Endothelial cell of umbilical vein (primary cell): ENCODE measurements around the gene EFNA5. TPM values are rescaled to one million over a fixed set of nuclear protein-coding genes. Genes with fewer than 3 reads are reported as not detected.

Experiments
- BruUV-seq: library from RNA; stranded (reverse); fragments of 400-500 nt; replicated peaks from 2 replicates; lab custom pipeline; 2021; lab: Mats Ljungman, UMichigan
- CTCF ChIA-PET: fragments of 300-600, 350-600 bp; sonication (Branson Sonifier 250); formaldehyde crosslinking; loops from one replicate; lab custom pipeline; 2021; ENCODE audit warnings: antibody characterized with exemption, inconsistent platforms; lab: Charles Lee
- POLR2A ChIA-PET: fragments of 300-600, 350-600 bp; sonication (Branson Sonifier 250); formaldehyde crosslinking; loops from one replicate; lab custom pipeline; 2021; ENCODE audit warnings: antibody characterized with exemption, inconsistent platforms; lab: Charles Lee
- DNase-seq: peaks from one replicate; pipeline ENCODE4 v3.0.0-alpha.2; 2011; ENCODE audit warnings: low read depth, low spot score
- FAIRE-seq: peaks from 2 replicates; lab custom pipeline; 2011; peaks lifted over from hg19 to GRCh38; lab: Jason Lieb, UNC
- H2AFZ ChIP-seq: 2 replicates; pipeline ENCODE4 v1.6.0; 2012; ENCODE audit warnings: low read depth, low read length, control low read depth, inconsistent platforms
- H3K27ac ChIP-seq: 2 replicates; pipeline ENCODE4 v1.5.1; 2011; ENCODE audit warnings: low read depth, mild to moderate bottlenecking, control low read depth, low read length, moderate library complexity; ENCODE audit not compliant: insufficient read depth
- H3K27me3 ChIP-seq, 2 experiments: 2 replicates each; pipeline versions ENCODE4 v1.6.0 to v1.6.1; 2011; ENCODE audit warnings: low read length in 2 of 2, mixed read lengths in 1 of 2; ENCODE audit not compliant: control insufficient read depth in 2 of 2, insufficient read depth in 2 of 2
- H3K36me3 ChIP-seq, 2 experiments: 2 replicates in 1 of 2; 3 replicates in 1 of 2; pipeline ENCODE4 v1.5.1; 2011; ENCODE audit warnings: low read length in 2 of 2, mild to moderate bottlenecking in 1 of 2, moderate library complexity in 1 of 2; ENCODE audit not compliant: control insufficient read depth in 2 of 2, insufficient read depth in 2 of 2; ENCODE audit errors: extremely low read depth in 1 of 2
- H3K4me1 ChIP-seq: 3 replicates; pipeline ENCODE4 v1.5.1; 2011; ENCODE audit warnings: mild to moderate bottlenecking, low read length; ENCODE audit not compliant: control insufficient read depth, insufficient read depth; ENCODE audit errors: extremely low read depth
- H3K4me2 ChIP-seq: 2 replicates; pipeline ENCODE4 v1.6.1; 2011; ENCODE audit warnings: low read length, control low read depth, mixed read lengths; ENCODE audit not compliant: insufficient read depth
- H3K4me3 ChIP-seq, 3 experiments: fragments of 200-600 bp in 1 of 3; sonication (generic), shearing (Covaris generic) in 1 of 3; replicated peaks in 1 of 3; 2 replicates each; pipeline ENCODE4 v1.5.1; 2011 to 2016; ENCODE audit warnings: control low read depth in 3 of 3, low read length in 3 of 3, mild to moderate bottlenecking in 2 of 3, inconsistent platforms in 1 of 3, low read depth in 1 of 3, moderate library complexity in 1 of 3; ENCODE audit not compliant: insufficient read depth in 1 of 3
- H3K79me2 ChIP-seq: 2 replicates; pipeline ENCODE4 v1.6.0; 2012; ENCODE audit warnings: low read length, inconsistent platforms; ENCODE audit not compliant: control insufficient read depth, insufficient read depth
- H3K9ac ChIP-seq: replicated peaks from 2 replicates; pipeline ENCODE3; 2011; ENCODE audit warnings: low read length, control low read depth; ENCODE audit not compliant: insufficient read depth; ENCODE audit errors: extremely low read depth
- H3K9me1 ChIP-seq: replicated peaks from 3 replicates; pipeline ENCODE4 v1.6.0; 2011; ENCODE audit warnings: mild to moderate bottlenecking, low read length; ENCODE audit not compliant: control insufficient read depth, insufficient read depth; ENCODE audit errors: extremely low read depth
- H3K9me3 ChIP-seq: replicated peaks from 2 replicates; pipeline ENCODE4 v1.5.1; 2012; ENCODE audit warnings: low read length, inconsistent platforms; ENCODE audit not compliant: control insufficient read depth, insufficient read depth
- H4K20me1 ChIP-seq: replicated peaks from 2 replicates; pipeline ENCODE3; 2011; ENCODE audit warnings: mild to moderate bottlenecking, low read length; ENCODE audit not compliant: control insufficient read depth, insufficient read depth; ENCODE audit errors: extremely low read depth
- FOS ChIP-seq: IDR thresholded peaks from 2 replicates; pipeline ENCODE4 v1.6.1; 2011; ENCODE audit warnings: mild to moderate bottlenecking, low read length, moderate library complexity, borderline replicate concordance; ENCODE audit not compliant: insufficient read depth
- POLR2AphosphoS5 ChIP-seq: IDR thresholded peaks from 2 replicates; pipeline ENCODE4 v1.6.1; 2012; ENCODE audit warnings: low read depth, mild to moderate bottlenecking, control low read depth, low read length, moderate library complexity; ENCODE audit not compliant: insufficient read depth
- dilution Hi-C: fragments of 300-500 bp; cut with MboI; formaldehyde crosslinking; loops from one replicate; pipeline ENCODE4 v1.15.0; 2019; ENCODE audit warnings: low sequenced_read_pairs; ENCODE audit not compliant: extremely low pct_ligation_motif_present
- intact Hi-C: fragments of 100-400 bp; cut with micrococcal nuclease; formaldehyde crosslinking; loops from one replicate; pipeline ENCODE4 v1.10.0; 2022
- polyA plus RNA-seq, 4 experiments: library from polyadenylated mRNA; depleted of rRNA in 3 of 4; stranded (reverse) in 3 of 4; unstranded in 1 of 4; fragments of >200 nt; gene quantifications; 2 replicates each; pipeline versions ENCODE4 v1.2.1 to v1.2.3, GENCODE V29; 2011 to 2012; ENCODE audit warnings: missing spikeins in 1 of 4
- total RNA-seq: library from RNA; stranded (reverse); gene quantifications from 2 replicates; pipeline ENCODE4 v1.2.3, GENCODE V29; 2021
- TF ChIP-seq, protein P1 (sequence below): IDR thresholded peaks from 2 replicates; pipeline ENCODE4 v1.6.1; 2011; ENCODE audit not compliant: insufficient read depth, insufficient read length
- TF ChIP-seq, protein P2 (sequence below), 2 donors: IDR thresholded peaks; 1 replicate in 1 of 2; 2 replicates in 1 of 2; pipeline ENCODE4 v1.5.1; 2011; ENCODE audit warnings: low read length in 2 of 2, mild to moderate bottlenecking in 2 of 2, moderate library complexity in 2 of 2, control low read depth in 1 of 2, inconsistent platforms in 1 of 2, low read depth in 1 of 2; ENCODE audit not compliant: insufficient read depth in 1 of 2; ENCODE audit errors: extremely low read depth in 1 of 2

Gene EFNA5
- total and polyA plus RNA-seq, 2 donors (not counting 3 experiments of a cell fraction or from before 2014, with no cell fraction given): 13.6 to 22.1 TPM

DNA sequence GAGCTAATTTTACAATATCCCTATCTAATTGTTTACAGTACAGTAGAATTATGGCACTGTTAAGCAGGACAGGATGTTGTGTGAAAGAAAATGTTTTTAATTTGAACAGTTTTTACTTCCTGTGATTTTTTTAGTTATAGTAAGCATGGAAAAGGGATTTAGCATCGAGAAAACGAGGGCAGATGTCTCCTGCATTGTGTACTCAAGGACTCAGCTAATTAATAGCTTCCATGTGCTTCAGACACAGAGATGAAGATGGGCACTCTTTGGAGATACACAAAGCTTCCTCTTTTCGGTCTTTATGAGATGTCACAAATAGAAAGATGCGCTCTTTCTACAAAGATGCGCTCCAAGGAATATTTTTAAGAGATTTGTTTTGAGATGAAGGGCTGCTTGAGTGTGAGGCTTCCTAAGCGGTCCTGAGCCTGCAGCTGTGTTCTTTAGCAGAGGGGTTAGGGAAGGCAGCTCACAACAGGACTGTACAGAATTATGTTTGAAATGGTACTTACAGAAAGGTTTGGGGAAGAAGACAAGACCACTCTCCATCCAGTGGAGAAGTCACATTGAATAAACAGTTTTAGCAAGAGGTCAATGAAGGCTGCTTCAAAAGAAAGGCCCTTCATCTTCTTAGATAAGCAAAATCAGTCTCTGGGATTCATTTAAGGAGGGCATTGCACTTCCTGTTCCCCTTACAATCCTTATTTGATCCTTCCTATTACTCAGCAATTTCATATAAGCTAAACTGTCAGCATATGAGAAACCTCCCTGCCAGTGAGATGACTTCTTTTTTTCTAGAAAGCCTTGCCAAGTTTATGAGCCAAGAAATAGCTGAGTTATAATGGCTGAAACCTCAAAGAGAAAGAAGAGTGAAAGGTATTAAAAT, 311.5 kb downstream of the EFNA5 start:
- no peak overlapping the region for H3K27ac ChIP-seq
- CTCF ChIA-PET: interaction anchor here (1.1 to 3.7 kb wide), 9 partner anchors 18 to 1242 kb away, joined by 3 to 13 read pairs (median 5); no protein-coding TSS in a partner anchor
- peak; percentile 41 for DNase-seq
- H2AFZ ChIP-seq: peak overlapping the region; percentile 34
- no TSS peak for BruUV-seq
- no peaks in the 10 kb centered on the region for H3K9me1 ChIP-seq
- no peak overlapping the region for H3K9ac ChIP-seq
- POLR2A ChIA-PET: no interaction called here
- no peaks in the 10 kb centered on the region for H3K9me3 ChIP-seq
- intact Hi-C loops: no loop called here
- H3K79me2 ChIP-seq: no peaks in the 10 kb centered on the region
- TF ChIP-seq, protein P1, sequence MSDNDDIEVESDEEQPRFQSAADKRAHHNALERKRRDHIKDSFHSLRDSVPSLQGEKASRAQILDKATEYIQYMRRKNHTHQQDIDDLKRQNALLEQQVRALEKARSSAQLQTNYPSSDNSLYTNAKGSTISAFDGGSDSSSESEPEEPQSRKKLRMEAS: no peak
- TF ChIP-seq POLR2AphosphoS5: no peak
- TF ChIP-seq, protein P2, sequence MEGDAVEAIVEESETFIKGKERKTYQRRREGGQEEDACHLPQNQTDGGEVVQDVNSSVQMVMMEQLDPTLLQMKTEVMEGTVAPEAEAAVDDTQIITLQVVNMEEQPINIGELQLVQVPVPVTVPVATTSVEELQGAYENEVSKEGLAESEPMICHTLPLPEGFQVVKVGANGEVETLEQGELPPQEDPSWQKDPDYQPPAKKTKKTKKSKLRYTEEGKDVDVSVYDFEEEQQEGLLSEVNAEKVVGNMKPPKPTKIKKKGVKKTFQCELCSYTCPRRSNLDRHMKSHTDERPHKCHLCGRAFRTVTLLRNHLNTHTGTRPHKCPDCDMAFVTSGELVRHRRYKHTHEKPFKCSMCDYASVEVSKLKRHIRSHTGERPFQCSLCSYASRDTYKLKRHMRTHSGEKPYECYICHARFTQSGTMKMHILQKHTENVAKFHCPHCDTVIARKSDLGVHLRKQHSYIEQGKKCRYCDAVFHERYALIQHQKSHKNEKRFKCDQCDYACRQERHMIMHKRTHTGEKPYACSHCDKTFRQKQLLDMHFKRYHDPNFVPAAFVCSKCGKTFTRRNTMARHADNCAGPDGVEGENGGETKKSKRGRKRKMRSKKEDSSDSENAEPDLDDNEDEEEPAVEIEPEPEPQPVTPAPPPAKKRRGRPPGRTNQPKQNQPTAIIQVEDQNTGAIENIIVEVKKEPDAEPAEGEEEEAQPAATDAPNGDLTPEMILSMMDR (IDR thresholded peaks at IDR 0.05; ENCODE audit: extremely low read depth in 1 of 2, insufficient read depth in 1 of 2, low read depth in 1 of 2, low read length in 2 of 2): no peak
- TF ChIP-seq FOS: no peak
- H3K4me1 ChIP-seq: peaks cover 7% of the 10 kb centered on the region
- no peaks in the 10 kb centered on the region for H4K20me1 ChIP-seq
- H3K4me2 ChIP-seq: no peak overlapping the region
- H3K4me3 ChIP-seq: no peak overlapping the region
- dilution Hi-C loops: no loop called here
- peak; percentile 54 for FAIRE-seq
- no peaks in the 10 kb centered on the region for H3K36me3 ChIP-seq
- no peaks in the 10 kb centered on the region for H3K27me3 ChIP-seq
